ENCODE measurements around the gene REV3L. TPM values are rescaled to one million over a fixed set of nuclear protein-coding genes. Genes with fewer than 3 reads are reported as not detected.

The REV3L gene
- total RNA-seq, 4 donors from 2014 or later = 38.9 to 50.4 (median 45.3) TPM

GRCh38 chr6:111483736-111484632, 966 bp upstream of the REV3L start:
- Histone ChIP-seq H3K9me3 (no peaks in the 10 kb centered on the region), H3K4me3 (peak overlapping the region; percentile 81 to 100 (median 94)), H3K27ac (replicated peaks in 1 of 4) (peak overlapping the region; percentile 98 to 100 (median 100)), H3K27me3 (no peaks in the 10 kb centered on the region), H3K4me1 (peaks cover 22 to 66% (median 54%) of the 10 kb centered on the region in 4 donors), H3K36me3 (peaks cover 0 to 4% (median 0%) of the 10 kb centered on the region in 4 donors)
- DNase-seq (ENCODE audit: extremely low spot score) = peak; percentile 98
- TF ChIP-seq POLR2AphosphoS5 (IDR thresholded peaks at IDR 0.05) (peak; percentile 86 to 92), POLR2A (IDR thresholded peaks at IDR 0.05; ENCODE audit: low read depth) (peak; percentile 62), CTCF (IDR thresholded peaks at IDR 0.05) (no peak)
- intact Hi-C loops (cut with DNase I) = loop anchor here (2.0 to 5.0 kb wide), 2 partner anchors 68 to 121 kb away; partner anchors contain the start of gene TRAF3IP2
- WGBS = under 1% methylated on average over 59 of the region's 66 CpGs

GRCh38 chr6:111482188-111482958, 645 bp downstream of the REV3L start:
- intact Hi-C loops (cut with DNase I) = loop anchor here (2.0 to 5.0 kb wide), 2 partner anchors 70 to 122 kb away; partner anchors contain the start of gene TRAF3IP2
- H3K4me3 ChIP-seq = peak overlapping the region; percentile 81 to 100 (median 94)
- TF ChIP-seq CTCF (IDR thresholded peaks at IDR 0.05) (peak in 2 of 3 experiments; percentile 8 to 15), EP300 (IDR thresholded peaks at IDR 0.05) (no peak), POLR2AphosphoS5 (IDR thresholded peaks at IDR 0.05) (peak; percentile 31 to 32), POLR2A (IDR thresholded peaks at IDR 0.05; ENCODE audit: low read depth) (no peak)
- peaks cover 30 to 75% (median 70%) of the 10 kb centered on the region in 4 donors for H3K4me1 ChIP-seq
- peak overlapping the region; percentile 98 to 100 (median 100) for H3K27ac ChIP-seq (replicated peaks in 1 of 4)
- no peaks in the 10 kb centered on the region for H3K9me3 ChIP-seq
- no peaks in the 10 kb centered on the region for H3K27me3 ChIP-seq
- no peak for DNase-seq (ENCODE audit: extremely low spot score)
- whole genome bisulfite sequencing = no CpG with 5 or more reads among the region's 88 CpGs
- no peaks in the 10 kb centered on the region for H3K36me3 ChIP-seq

DNA sequence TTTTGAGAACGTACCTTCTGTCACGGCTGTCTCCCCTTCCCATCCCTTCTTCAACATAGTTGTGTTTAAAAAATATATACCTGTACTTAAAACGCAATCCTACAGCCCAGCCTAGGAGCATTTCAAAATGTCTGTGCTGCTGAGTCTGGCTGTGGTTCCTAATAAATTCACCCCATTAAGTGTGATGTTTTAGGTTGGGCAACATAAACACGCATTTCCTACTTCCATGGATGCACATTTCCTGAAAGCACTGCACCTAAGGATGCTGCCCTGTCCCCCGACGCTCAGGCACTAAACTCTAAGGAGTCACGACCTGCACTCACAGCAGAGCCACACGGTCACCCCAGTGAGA, 1.2 kb downstream of the REV3L start:
- intact Hi-C loops (cut with DNase I) = loop anchor here (2.0 to 5.0 kb wide), 2 partner anchors 70 to 123 kb away; partner anchors contain the start of gene TRAF3IP2
- Histone ChIP-seq H3K4me3 (peak overlapping the region; percentile 81 to 100 (median 94)), H3K36me3 (no peaks in the 10 kb centered on the region), H3K27me3 (no peaks in the 10 kb centered on the region), H3K9me3 (no peaks in the 10 kb centered on the region), H3K27ac (replicated peaks in 1 of 4) (peak overlapping the region; percentile 98 to 100 (median 100)), H3K4me1 (peaks cover 34 to 74% (median 73%) of the 10 kb centered on the region in 4 donors)
- WGBS = 2% methylated on average over 8 of the region's 8 CpGs
- TF ChIP-seq CTCF (IDR thresholded peaks at IDR 0.05) (no peak), POLR2A (IDR thresholded peaks at IDR 0.05; ENCODE audit: low read depth) (no peak), POLR2AphosphoS5 (IDR thresholded peaks at IDR 0.05) (no peak), EP300 (IDR thresholded peaks at IDR 0.05) (no peak)
- DNase-seq (ENCODE audit: extremely low spot score) = no peak

DNA sequence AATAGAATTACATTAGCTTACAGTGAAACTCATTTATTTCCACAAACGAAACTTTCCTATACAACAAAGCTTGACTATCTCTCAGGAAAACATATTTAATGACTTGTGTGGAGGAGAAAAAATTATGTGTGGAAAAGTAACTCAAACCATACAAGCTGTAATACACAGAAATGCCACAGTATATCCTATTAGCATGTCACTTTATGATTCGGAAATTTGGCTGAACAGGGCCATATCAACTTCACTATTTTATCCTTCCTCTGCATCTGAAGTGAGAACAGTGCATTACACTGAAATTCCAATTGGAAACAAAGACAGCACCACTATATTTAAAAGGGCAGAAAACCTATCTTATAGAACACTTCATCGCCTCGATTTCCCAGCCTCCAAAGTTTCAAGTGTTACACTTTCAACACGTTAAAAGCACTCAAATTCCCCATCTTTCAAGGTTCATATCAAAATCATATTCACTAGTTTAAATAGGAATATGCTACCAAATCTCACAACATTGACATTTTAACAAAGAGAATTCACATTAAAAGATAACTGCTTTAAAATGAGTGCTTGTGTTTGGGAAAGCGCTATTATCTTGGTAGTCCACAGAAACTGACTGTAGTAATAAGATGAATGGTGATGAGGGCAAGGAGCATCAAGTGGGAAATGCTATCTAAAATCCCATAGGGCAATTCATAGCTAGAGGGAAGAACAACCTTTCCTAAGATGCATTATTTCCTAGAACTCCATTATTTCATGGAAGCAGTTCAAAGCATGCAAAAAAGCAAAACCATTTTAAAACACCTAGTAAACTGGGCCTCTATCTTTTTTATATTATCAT, 1.8 kb downstream of the REV3L start:
- TF ChIP-seq CTCF (IDR thresholded peaks at IDR 0.05) (no peak), POLR2AphosphoS5 (IDR thresholded peaks at IDR 0.05) (no peak)
- no peaks in the 10 kb centered on the region for H3K27me3 ChIP-seq
- H3K9me3 ChIP-seq = no peaks in the 10 kb centered on the region
- DNase-seq (ENCODE audit: extremely low spot score) = no peak
- peak overlapping the region; percentile 98 to 100 (median 100) for H3K27ac ChIP-seq (replicated peaks in 1 of 4)
- WGBS = 27% methylated on average over 6 of the region's 6 CpGs
- H3K4me1 ChIP-seq = peaks cover 34 to 72% (median 69%) of the 10 kb centered on the region in 4 donors
- no peaks in the 10 kb centered on the region for H3K36me3 ChIP-seq
- intact Hi-C loops (cut with DNase I) = loop anchor here (5.0 kb wide), 1 partner anchor 71 kb away; no protein-coding TSS in a partner anchor
- H3K4me3 ChIP-seq = peak overlapping the region; percentile 81 to 100 (median 94)

Measured in esophagus muscularis mucosa (tissue), 4 donors.